ENCODE data around the gene ANKRD17. TPM values are rescaled to one million over a fixed set of nuclear protein-coding genes. Genes with fewer than 3 reads are reported as not detected.

The ANKRD17 gene
- total RNA-seq, 1 experiment from 2014 or later, result 62.1 TPM

GRCh38 chr4:73045879-73046278 is 212.7 kb downstream of the ANKRD17 start:
- Histone ChIP-seq H3K9me3 (ENCODE audit: control insufficient read depth in 1 of 2, insufficient read depth in 1 of 2, low read depth in 1 of 2, low read length in 2 of 2) (no peaks in the 10 kb centered on the region), H3K9me2 (ENCODE audit: insufficient read depth) (no peaks in the 10 kb centered on the region), H2AFZ (ENCODE audit: low read depth, low read length, poor library complexity, severe bottlenecking) (no peak overlapping the region), H4K20me1 (ENCODE audit: insufficient read depth) (no peaks in the 10 kb centered on the region), H3K79me2 (ENCODE audit: insufficient read depth, low read length) (no peaks in the 10 kb centered on the region), H3K4me3 (replicated peaks in 1 of 2; ENCODE audit: low read depth in 1 of 2, low read length in 2 of 2) (no peak overlapping the region), H3K27me3 (ENCODE audit: insufficient read depth, low read length) (no peaks in the 10 kb centered on the region), H3K36me3 (ENCODE audit: control insufficient read depth in 1 of 2, insufficient read depth in 2 of 2, low read length in 2 of 2) (no peaks in the 10 kb centered on the region), H3K4me1 (ENCODE audit: control insufficient read depth in 1 of 2, insufficient read depth in 2 of 2, low read length in 2 of 2) (no peaks in the 10 kb centered on the region), H3K27ac (ENCODE audit: low read depth, low read length) (no peak overlapping the region), H3K4me2 (ENCODE audit: low read length) (no peak overlapping the region), H3K9ac (ENCODE audit: low read length) (no peak overlapping the region)
- POLR2A ChIA-PET, result no interaction called here
- no peak for TF ChIP-seq ELF1 (IDR thresholded peaks at IDR 0.05; ENCODE audit: borderline replicate concordance, low read depth)
- TF ChIP-seq ATF3 (IDR thresholded peaks at IDR 0.05), result no peak
- TF ChIP-seq JUND (IDR thresholded peaks at IDR 0.05), result no peak
- no peak for TF ChIP-seq RAD21 (IDR thresholded peaks at IDR 0.05; ENCODE audit: low read depth)
- TF ChIP-seq MAX (IDR thresholded peaks at IDR 0.05), result no peak
- TF ChIP-seq CTCF (IDR thresholded peaks at IDR 0.05 in 2 of 3, conservative IDR thresholded peaks at IDR 0.05 in 1 of 3; ENCODE audit: borderline replicate concordance in 1 of 3, insufficient read depth in 1 of 3, low read depth in 2 of 3, low read length in 2 of 3), result no peak
- TF ChIP-seq EZH2phosphoT487 (IDR thresholded peaks at IDR 0.05; ENCODE audit: borderline replicate concordance), result no peak
- no peak for TF ChIP-seq REST (IDR thresholded peaks at IDR 0.05; ENCODE audit: low read depth)
- TF ChIP-seq POLR2AphosphoS5 (IDR thresholded peaks at IDR 0.05; ENCODE audit: low read depth, low read length), result no peak
- TF ChIP-seq SRF (IDR thresholded peaks at IDR 0.05; ENCODE audit: low read depth), result no peak
- TF ChIP-seq ZNF274 (IDR thresholded peaks at IDR 0.05; ENCODE audit: low read depth, low read length), result no peak
- TF ChIP-seq TCF7L2 (IDR thresholded peaks at IDR 0.05; ENCODE audit: borderline replicate concordance, extremely low read depth, insufficient read depth, insufficient read length), result no peak
- TF ChIP-seq EZH2 (IDR thresholded peaks at IDR 0.05), result no peak
- TF ChIP-seq POLR2A (IDR thresholded peaks at IDR 0.05; ENCODE audit: borderline replicate concordance, extremely low read depth, insufficient read depth, insufficient read length), result no peak
- TF ChIP-seq ZFX (IDR thresholded peaks at IDR 0.05), result no peak
- TF ChIP-seq FOSL1 (IDR thresholded peaks at IDR 0.05; ENCODE audit: low read depth), result no peak
- no peak for TF ChIP-seq SIN3A (IDR thresholded peaks at IDR 0.05; ENCODE audit: low read depth)
- no peak for TF ChIP-seq ZBTB33 (IDR thresholded peaks at IDR 0.05; ENCODE audit: extremely low read depth, insufficient replicate concordance, low read length)
- TF ChIP-seq CBX3 (IDR thresholded peaks at IDR 0.05; ENCODE audit: low read depth), result no peak
- RAD21 ChIA-PET (ENCODE audit: low non-redundant PET in 1 of 2, low total read pairs in 2 of 2, uncharacterized antibody in 2 of 2, unreplicated experiment in 2 of 2), result no interaction called here
- DNase-seq (ENCODE audit: low read depth, low spot score) (no peak), ATAC-seq (no peak)
- BruUV-seq (replicated peaks), result no TSS peak
- intact Hi-C loops (cut with micrococcal nuclease), result no loop called here
- CTCF ChIA-PET, result no interaction called here
